Measurements from ENCODE around the gene KRTAP2-2. TPM values are rescaled to one million over a fixed set of nuclear protein-coding genes. Genes with fewer than 3 reads are reported as not detected.
"Not testable (repeated sequence)": the region's sequence is repeated elsewhere in the genome, so short reads cannot be mapped to it uniquely, and the experiment has no call there.

KRTAP2-2 gene
- total RNA-seq, 2 donors from 2014 or later = not detected

GRCh38 chr17:41065829-41066624 is 11.0 kb upstream of the KRTAP2-2 start, which contains the start of gene KRTAP2-4:
Gene KRTAP2-4, minus strand, starts transcription at chr17:41065879. Its CDS starts 34 bp downstream, at chr17:41065845.
- no peak for ATAC-seq
- intact Hi-C loops (cut with DNase I) = no loop called here

GRCh38 chr17:41065016-41065689 is 10.1 kb upstream of the KRTAP2-2 start:
- DNase-seq; intact Hi-C loops (cut with DNase I); ATAC-seq: not testable (repeated sequence)

More at GRCh38 chr17:41065829-41066624, 11.0 kb upstream of the KRTAP2-2 start, which contains the start of gene KRTAP2-4:
- DNase-seq = no peak

GRCh38 chr17:41064301-41064700 is 9.3 kb upstream of the KRTAP2-2 start:
- intact Hi-C loops (cut with DNase I) = no loop called here
- ATAC-seq (no peak), DNase-seq (no peak)

GRCh38 chr17:41063449-41063848 is 8.4 kb upstream of the KRTAP2-2 start:
- ATAC-seq = no peak
- intact Hi-C loops (cut with DNase I) = no loop called here
- no peak for DNase-seq

- DNase-seq = no peak
- intact Hi-C loops (cut with DNase I) = no loop called here
- ATAC-seq = no peak
These were observed 6.9 kb upstream of the KRTAP2-2 start for GRCh38 chr17:41061964-41062363.

GRCh38 chr17:41060052-41060604 is 5.1 kb upstream of the KRTAP2-2 start, which contains the start of gene KRTAP2-3:
Gene KRTAP2-3, minus strand, starts transcription at chr17:41060114. Its CDS starts 64 bp downstream, at chr17:41060050.
- intact Hi-C loops (cut with DNase I) = no loop called here

GRCh38 chr17:41059276-41060051 is 4.4 kb upstream of the KRTAP2-2 start:
- ATAC-seq; intact Hi-C loops (cut with DNase I); DNase-seq: not testable (repeated sequence)

More at GRCh38 chr17:41060052-41060604, 5.1 kb upstream of the KRTAP2-2 start, which contains the start of gene KRTAP2-3:
- no peak for ATAC-seq
- no peak for DNase-seq

- DNase-seq (no peak), ATAC-seq (no peak)
- intact Hi-C loops (cut with DNase I) = no loop called here
These were observed 3.7 kb upstream of the KRTAP2-2 start for GRCh38 chr17:41058741-41059140.

GRCh38 chr17:41057547-41057946 is 2.5 kb upstream of the KRTAP2-2 start:
- intact Hi-C loops (cut with DNase I) = no loop called here
- no peak for ATAC-seq

GRCh38 chr17:41054556-41054955 is 474 bp downstream of the KRTAP2-2 start:
- ATAC-seq; DNase-seq; intact Hi-C loops (cut with DNase I): not testable (repeated sequence)

More at GRCh38 chr17:41057547-41057946, 2.5 kb upstream of the KRTAP2-2 start:
- no peak for DNase-seq

- no peak for DNase-seq
- no peak for ATAC-seq
- intact Hi-C loops (cut with DNase I) = no loop called here
These were observed 1.0 kb downstream of the KRTAP2-2 start for GRCh38 chr17:41054025-41054424.

- intact Hi-C loops (cut with DNase I) = no loop called here
- no peak for DNase-seq
- ATAC-seq = no peak
These were observed 2.5 kb downstream of the KRTAP2-2 start for GRCh38 chr17:41052566-41052965.

GRCh38 chr17:41049110-41049509 is 5.9 kb downstream of the KRTAP2-2 start:
- DNase-seq (no peak), ATAC-seq (no peak)
- intact Hi-C loops (cut with DNase I) = no loop called here

- ATAC-seq = no peak
- intact Hi-C loops (cut with DNase I) = no loop called here
- DNase-seq = no peak
These were observed 6.6 kb downstream of the KRTAP2-2 start for GRCh38 chr17:41048441-41048840.

- ATAC-seq; intact Hi-C loops (cut with DNase I); DNase-seq: not testable (repeated sequence)
These were observed 8.1 kb downstream of the KRTAP2-2 start, which contains the start of gene KRTAP2-1 for GRCh38 chr17:41046735-41047465. Gene KRTAP2-1, minus strand, starts transcription at chr17:41047316. Its CDS starts 49 bp downstream, at chr17:41047267.

GRCh38 chr17:41042953-41043352 is 12.1 kb downstream of the KRTAP2-2 start:
- intact Hi-C loops (cut with DNase I) = no loop called here
- no peak for DNase-seq
- ATAC-seq = no peak

GRCh38 chr17:41040783-41041571 is 14.1 kb downstream of the KRTAP2-2 start, which contains the start of gene KRTAP1-1:
Gene KRTAP1-1, minus strand, starts transcription at chr17:41041450. Its CDS starts 53 bp downstream, at chr17:41041397.
- DNase-seq; intact Hi-C loops (cut with DNase I): not testable (repeated sequence)
- peak in 1 of 2 donors; percentile 53 for ATAC-seq

Measured in left cardiac atrium (tissue), 4 donors.